CD4-positive, alpha-beta T cell treated with Interleukin-17A for 1 hour (primary cell): ENCODE data around the gene HINT3.
"Not testable (repeated sequence)": the region's sequence is repeated elsewhere in the genome, so short reads cannot be mapped to it uniquely, and the experiment has no call there.

ENCODE experiments used
- DNase-seq: peaks from one replicate; pipeline ENCODE4 v3.0.0-alpha.2; 2020

Gene HINT3

GRCh38 chr6:126010040-126010439 is 53.5 kb downstream of the HINT3 start:
- no peak for DNase-seq

GRCh38 chr6:126015863-126016262 is 59.3 kb downstream of the HINT3 start:
- DNase-seq = no peak

GRCh38 chr6:126016591-126016990 is 60.0 kb downstream of the HINT3 start:
- DNase-seq = no peak

GRCh38 chr6:126017668-126018067 is 61.1 kb downstream of the HINT3 start:
- no peak for DNase-seq

- no peak for DNase-seq
Measured at GRCh38 chr6:126020305-126021050, 63.9 kb downstream of the HINT3 start.

GRCh38 chr6:126023474-126023873 is 66.9 kb downstream of the HINT3 start:
- not testable (repeated sequence) for DNase-seq

GRCh38 chr6:126026001-126026400 is 69.4 kb downstream of the HINT3 start:
- DNase-seq = no peak

GRCh38 chr6:126027601-126028000 is 71.0 kb downstream of the HINT3 start:
- no peak for DNase-seq
